Keratinocyte (primary cell): ENCODE results near the gene UCKL1. TPM values are rescaled to one million over a fixed set of nuclear protein-coding genes. Genes with fewer than 3 reads are reported as not detected.

ENCODE experiments used
- DNase-seq: peaks from one replicate; pipeline ENCODE4 v3.0.0-alpha.2; 2011; ENCODE audit warnings: low read depth, missing footprints, low spot score
- FAIRE-seq: peaks from 2 replicates; lab custom pipeline; 2011; peaks lifted over from hg19 to GRCh38; lab: Jason Lieb, UNC
- H2AFZ ChIP-seq: 2 replicates; pipeline ENCODE4 v1.6.0; 2012; ENCODE audit warnings: low read length, control low read depth, inconsistent platforms; ENCODE audit not compliant: control insufficient read depth
- H3K27ac ChIP-seq: 2 replicates; pipeline ENCODE4 v1.5.1; 2011; ENCODE audit warnings: low read length; ENCODE audit not compliant: control insufficient read depth, insufficient read depth
- H3K27me3 ChIP-seq: 3 replicates; pipeline ENCODE4 v1.6.0; 2011; ENCODE audit warnings: low read length; ENCODE audit not compliant: control insufficient read depth, insufficient read depth; ENCODE audit errors: extremely low read depth
- H3K36me3 ChIP-seq, 2 experiments: 2 replicates in 1 of 2; 3 replicates in 1 of 2; pipeline ENCODE4 v1.5.1; 2011; ENCODE audit warnings: low read length in 2 of 2, mild to moderate bottlenecking in 1 of 2; ENCODE audit not compliant: control insufficient read depth in 2 of 2, insufficient read depth in 2 of 2; ENCODE audit errors: extremely low read depth in 1 of 2
- H3K4me1 ChIP-seq: 3 replicates; pipeline ENCODE4 v1.5.1; 2011; ENCODE audit warnings: low read length; ENCODE audit not compliant: control insufficient read depth, insufficient read depth; ENCODE audit errors: extremely low read depth
- H3K4me2 ChIP-seq: 3 replicates; pipeline ENCODE4 v1.6.0; 2011; ENCODE audit warnings: low read depth, low read length; ENCODE audit not compliant: control insufficient read depth, insufficient read depth; ENCODE audit errors: extremely low read depth
- H3K4me3 ChIP-seq, 3 experiments: fragments of 200-600 bp in 1 of 3; sonication (generic) in 1 of 3; 2 replicates in 2 of 3; 3 replicates in 1 of 3; pipeline ENCODE4 v1.5.1; 2011 to 2016; ENCODE audit warnings: low read length in 3 of 3, mild to moderate bottlenecking in 3 of 3, control low read depth in 2 of 3, inconsistent platforms in 1 of 3, low read depth in 1 of 3, mixed read lengths in 1 of 3, mixed run types in 1 of 3, moderate library complexity in 1 of 3; ENCODE audit not compliant: control insufficient read depth in 2 of 3, insufficient read depth in 2 of 3; ENCODE audit errors: extremely low read depth in 1 of 3
- H3K79me2 ChIP-seq: 2 replicates; pipeline ENCODE4 v1.6.0; 2012; ENCODE audit warnings: low read length; ENCODE audit not compliant: control insufficient read depth, insufficient read depth
- H3K9ac ChIP-seq: 3 replicates; pipeline ENCODE4 v1.6.0; 2011; ENCODE audit warnings: low read length; ENCODE audit not compliant: control insufficient read depth, insufficient read depth; ENCODE audit errors: extremely low read depth
- H3K9me1 ChIP-seq: 3 replicates; pipeline ENCODE4 v1.6.0; 2011; ENCODE audit warnings: low read length; ENCODE audit not compliant: control insufficient read depth, insufficient read depth; ENCODE audit errors: extremely low read depth
- H3K9me3 ChIP-seq: 2 replicates; pipeline ENCODE4 v1.5.1; 2012; ENCODE audit warnings: low read depth, low read length; ENCODE audit not compliant: control insufficient read depth
- H4K20me1 ChIP-seq: 3 replicates; pipeline ENCODE4 v1.6.0; 2011; ENCODE audit warnings: low read length; ENCODE audit not compliant: control insufficient read depth, insufficient read depth; ENCODE audit errors: extremely low read depth
- EZH2 ChIP-seq: IDR thresholded peaks from one replicate; pipeline ENCODE4 v1.6.1; 2012; ENCODE audit warnings: inconsistent platforms, mild to moderate bottlenecking, low read length, moderate library complexity
- dilution Hi-C: fragments of 300-500 bp; cut with MboI; formaldehyde crosslinking; loops from one replicate; pipeline ENCODE4 v1.7.0; 2020; ENCODE audit warnings: low sequenced_read_pairs; ENCODE audit not compliant: extremely low pct_ligation_motif_present
- polyA plus RNA-seq, 5 experiments: library from polyadenylated mRNA; depleted of rRNA in 3 of 5; stranded (reverse) in 3 of 5; stranded (forward) in 1 of 5; unstranded in 1 of 5; fragments of >200 nt; gene quantifications; 1 replicate in 1 of 5; 2 replicates in 3 of 5; 3 replicates in 1 of 5; pipeline versions ENCODE4 v1.2.1 to v1.2.3, GENCODE V29; 2011 to 2012; ENCODE audit warnings: missing spikeins in 2 of 5, low read depth in 1 of 5, low replicate concordance in 1 of 5
- TF ChIP-seq, protein P1 (sequence below), 3 experiments: IDR thresholded peaks in 1 of 3; conservative IDR thresholded peaks in 1 of 3; optimal IDR thresholded peaks in 1 of 3; 2 replicates in 2 of 3; 3 replicates in 1 of 3; pipeline versions ENCODE3 to v1.5.1; 2011; ENCODE audit warnings: low read length in 3 of 3, mild to moderate bottlenecking in 3 of 3, moderate library complexity in 2 of 3, control low read depth in 1 of 3, inconsistent platforms in 1 of 3; ENCODE audit not compliant: insufficient read depth in 2 of 3; ENCODE audit errors: extremely low read depth in 1 of 3

UCKL1 gene
- polyA plus RNA-seq, 1 donor (not counting 4 experiments of a cell fraction or from before 2014, with no cell fraction given), result 24.1 TPM

DNA sequence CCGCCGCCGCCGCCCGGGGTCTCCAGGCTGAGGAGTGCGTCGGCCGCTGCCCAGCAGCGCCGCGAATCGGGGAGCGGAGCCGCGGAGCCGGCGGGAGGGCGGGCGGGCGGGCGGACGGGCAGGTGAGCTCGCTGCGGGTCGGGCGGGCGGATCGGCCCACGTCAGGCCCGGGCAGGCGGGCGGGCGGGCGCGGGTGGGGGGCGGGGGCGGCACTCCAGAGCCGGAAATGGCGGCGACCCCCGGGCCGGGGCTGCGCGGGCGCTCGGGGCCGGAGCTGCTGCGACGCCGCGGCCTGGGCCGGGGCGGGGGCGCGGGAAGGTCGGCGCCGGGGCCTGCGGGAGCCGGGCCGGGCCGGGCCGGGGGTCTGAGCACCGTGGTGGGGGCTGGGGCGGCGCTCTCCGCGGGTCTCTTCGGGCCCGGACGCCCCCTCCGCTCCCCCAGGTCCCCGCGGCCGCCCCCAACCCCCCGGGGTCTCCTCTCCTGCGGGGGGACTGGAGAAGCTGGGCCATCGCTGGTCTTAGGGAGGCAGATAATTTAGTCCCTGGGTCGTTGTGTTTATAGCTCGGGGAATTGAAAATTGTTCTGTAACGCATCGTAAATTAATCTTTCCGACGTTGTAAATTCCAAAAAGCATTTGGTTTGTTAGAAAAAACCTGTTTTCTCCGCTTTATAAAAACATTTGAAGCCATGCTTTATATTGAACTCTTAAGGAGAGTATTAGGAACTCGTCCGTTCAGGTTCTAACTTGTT is 60.8 kb downstream of the UCKL1 start:
- DNase-seq (no peak), FAIRE-seq (no peak)
- Histone ChIP-seq H3K79me2 (peaks cover 47% of the 10 kb centered on the region), H3K4me3 (peak overlapping the region; percentile 53 to 81 (median 73)), H3K9ac (peak overlapping the region; percentile 74), H3K27me3 (no peaks in the 10 kb centered on the region), H3K27ac (peak overlapping the region; percentile 76), H2AFZ (no peak overlapping the region), H3K4me1 (peaks cover 18% of the 10 kb centered on the region), H3K4me2 (peak overlapping the region; percentile 89), H3K9me1 (no peaks in the 10 kb centered on the region), H3K36me3 (peaks cover 22 to 29% of the 10 kb centered on the region in 2 experiments), H3K9me3 (no peaks in the 10 kb centered on the region), H4K20me1 (peaks cover 15% of the 10 kb centered on the region)
- dilution Hi-C loops, result no loop called here
- TF ChIP-seq, protein P1, sequence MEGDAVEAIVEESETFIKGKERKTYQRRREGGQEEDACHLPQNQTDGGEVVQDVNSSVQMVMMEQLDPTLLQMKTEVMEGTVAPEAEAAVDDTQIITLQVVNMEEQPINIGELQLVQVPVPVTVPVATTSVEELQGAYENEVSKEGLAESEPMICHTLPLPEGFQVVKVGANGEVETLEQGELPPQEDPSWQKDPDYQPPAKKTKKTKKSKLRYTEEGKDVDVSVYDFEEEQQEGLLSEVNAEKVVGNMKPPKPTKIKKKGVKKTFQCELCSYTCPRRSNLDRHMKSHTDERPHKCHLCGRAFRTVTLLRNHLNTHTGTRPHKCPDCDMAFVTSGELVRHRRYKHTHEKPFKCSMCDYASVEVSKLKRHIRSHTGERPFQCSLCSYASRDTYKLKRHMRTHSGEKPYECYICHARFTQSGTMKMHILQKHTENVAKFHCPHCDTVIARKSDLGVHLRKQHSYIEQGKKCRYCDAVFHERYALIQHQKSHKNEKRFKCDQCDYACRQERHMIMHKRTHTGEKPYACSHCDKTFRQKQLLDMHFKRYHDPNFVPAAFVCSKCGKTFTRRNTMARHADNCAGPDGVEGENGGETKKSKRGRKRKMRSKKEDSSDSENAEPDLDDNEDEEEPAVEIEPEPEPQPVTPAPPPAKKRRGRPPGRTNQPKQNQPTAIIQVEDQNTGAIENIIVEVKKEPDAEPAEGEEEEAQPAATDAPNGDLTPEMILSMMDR (optimal IDR thresholded peaks at IDR 0.05 in 1 of 3, IDR thresholded peaks at IDR 0.05 in 1 of 3, conservative IDR thresholded peaks at IDR 0.05 in 1 of 3; ENCODE audit: extremely low read depth in 1 of 3, insufficient read depth in 2 of 3, low read length in 3 of 3), result no peak
- no peak for TF ChIP-seq EZH2

DNA sequence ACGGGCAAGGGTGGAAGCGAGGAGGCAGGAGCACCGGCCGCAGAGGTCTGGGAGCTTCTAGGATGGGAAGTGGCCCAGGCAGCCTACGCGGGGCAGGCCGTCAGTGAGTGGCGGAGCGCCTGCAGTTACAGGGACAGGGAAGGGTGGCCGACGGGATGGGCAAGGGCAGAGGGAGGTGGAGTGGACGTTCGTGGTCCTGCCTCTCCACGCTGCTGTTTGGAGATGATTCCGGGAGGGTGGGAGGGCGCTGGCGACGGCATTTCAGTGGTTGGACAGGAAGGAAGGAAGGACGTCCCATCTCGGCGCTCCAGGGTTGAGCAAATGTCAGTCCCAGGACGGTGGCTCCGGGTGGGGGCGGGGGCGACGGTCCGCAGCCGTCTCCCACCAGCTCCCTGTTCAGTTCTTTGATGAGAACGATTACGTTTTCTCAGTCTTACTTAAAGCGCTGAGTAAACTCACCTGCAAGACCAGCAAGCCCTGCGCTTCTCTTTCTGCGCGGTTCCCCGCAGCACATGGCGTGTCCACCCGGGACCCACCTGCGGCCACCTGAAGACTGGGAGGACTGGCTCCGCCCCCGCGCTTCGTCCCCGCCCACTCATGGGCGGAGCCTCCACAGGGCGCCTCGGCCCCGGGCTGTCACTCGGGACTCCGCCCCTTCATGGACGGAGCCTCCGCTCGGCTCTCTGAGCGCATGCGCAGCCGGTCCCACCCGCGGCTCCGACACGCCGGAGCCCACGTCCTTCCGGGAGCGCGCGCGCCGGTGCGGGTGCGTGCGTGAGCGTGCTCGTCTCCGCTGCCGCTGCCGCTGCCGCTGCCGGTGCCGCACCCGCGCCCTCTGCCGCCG is 61.6 kb downstream of the UCKL1 start, which contains the start of gene DNAJC5:
Gene DNAJC5, plus strand, starts transcription at position 769 of the 844 bp plus-strand sequence. CDS start 33,220 bp downstream, outside the sequence.
- H3K36me3 ChIP-seq, result peaks cover 25 to 36% of the 10 kb centered on the region in 2 experiments
- H2AFZ ChIP-seq, result peak within 1 kb of the TSS; percentile 32

More for the DNA sequence above, 61.6 kb downstream of the UCKL1 start, which contains the start of gene DNAJC5:
- no peaks in the 10 kb centered on the region for H3K9me1 ChIP-seq
- H3K4me2 ChIP-seq, result peak within 1 kb of the TSS; percentile 89
- no peaks in the 10 kb centered on the region for H3K9me3 ChIP-seq
- TF ChIP-seq EZH2, result no peak
- TF ChIP-seq, protein P1 (optimal IDR thresholded peaks at IDR 0.05 in 1 of 3, IDR thresholded peaks at IDR 0.05 in 1 of 3, conservative IDR thresholded peaks at IDR 0.05 in 1 of 3; ENCODE audit: extremely low read depth in 1 of 3, insufficient read depth in 2 of 3, low read length in 3 of 3), result peak in 1 of 3 experiments; percentile 11
- DNase-seq (peak; percentile 71), FAIRE-seq (no peak)
- H3K9ac ChIP-seq, result peak within 1 kb of the TSS; percentile 74
- H3K27ac ChIP-seq, result peak within 1 kb of the TSS; percentile 76
- dilution Hi-C loops, result no loop called here
- H3K27me3 ChIP-seq, result no peaks in the 10 kb centered on the region
- peaks cover 39% of the 10 kb centered on the region for H3K79me2 ChIP-seq
- H3K4me3 ChIP-seq, result peak within 1 kb of the TSS; percentile 53 to 81 (median 73)
- H3K4me1 ChIP-seq, result peaks cover 26% of the 10 kb centered on the region
- peaks cover 15% of the 10 kb centered on the region for H4K20me1 ChIP-seq
